ENCODE data around the gene EBI3. TPM values are rescaled to one million over a fixed set of nuclear protein-coding genes. Genes with fewer than 3 reads are reported as not detected.
"Not testable (repeated sequence)": the region's sequence is repeated elsewhere in the genome, so short reads cannot be mapped to it uniquely, and the experiment has no call there.

Gene EBI3
- polyA plus RNA-seq, 5 donors, result 0.40 to 1.3 (median 0.87) TPM

- no peak for DNase-seq
Observed at GRCh38 chr19:4278010-4278409, 48.7 kb downstream of the EBI3 start.

- no peak for DNase-seq
Observed at GRCh38 chr19:4278419-4279266, 49.3 kb downstream of the EBI3 start, which contains the start of gene SHD. Gene SHD (plus strand): TSS chr19:4279266. CDS start chr19:4280064, 798 bp downstream.

- no peak for DNase-seq
Observed at GRCh38 chr19:4279267-4279529, 49.9 kb downstream of the EBI3 start.

- DNase-seq, result no peak
Observed at GRCh38 chr19:4279530-4280422, 50.5 kb downstream of the EBI3 start.

DNA sequence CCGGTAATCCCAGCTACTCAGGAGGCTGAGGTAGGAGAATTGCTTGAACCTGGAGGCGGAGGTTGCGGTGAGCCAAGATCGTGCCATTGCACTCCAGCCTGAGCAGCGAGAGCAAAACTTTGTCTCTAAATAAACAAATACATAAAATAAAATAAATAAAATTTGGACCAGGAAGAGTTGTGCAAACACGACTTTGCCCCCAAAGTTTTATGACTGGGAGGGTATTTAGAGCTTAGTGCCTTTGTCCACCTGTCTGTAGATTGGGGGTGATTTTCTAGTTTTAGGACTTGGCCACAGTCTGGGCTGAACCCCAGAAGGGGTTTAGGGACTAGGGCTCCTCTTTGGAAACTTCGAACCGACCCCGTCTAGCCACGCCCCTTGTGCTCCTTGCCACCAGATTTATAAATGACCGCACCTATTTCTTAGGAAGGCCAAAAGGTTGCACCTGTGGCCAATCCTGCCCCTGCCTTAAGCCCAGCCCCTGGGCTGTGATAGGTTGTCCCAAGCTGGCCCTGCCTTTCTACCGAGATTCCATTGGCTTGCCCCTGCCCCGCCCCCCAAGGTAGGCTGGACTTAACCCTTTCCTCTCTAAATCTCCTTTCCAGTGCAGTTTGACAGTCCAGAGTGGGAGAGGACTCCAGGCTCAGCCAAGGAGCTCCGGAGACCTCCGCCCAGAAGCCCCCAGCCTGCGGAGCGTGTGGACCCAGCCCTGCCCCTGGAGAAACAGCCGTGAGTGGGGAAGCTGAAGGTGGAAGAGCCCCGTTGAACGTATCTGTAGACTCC is 55.0 kb downstream of the EBI3 start:
- no peak for DNase-seq

GRCh38 chr19:4284974-4285373 is 55.7 kb downstream of the EBI3 start:
- no peak for DNase-seq

- not testable (repeated sequence) for DNase-seq
Observed at GRCh38 chr19:4286141-4286540, 56.8 kb downstream of the EBI3 start.

Other genes with a start within 250 kb of the EBI3 start
- gene EEF2, start 244.1 kb upstream of the EBI3 start, polyA plus RNA-seq (ENCODE audit: insufficient read depth in 1 of 5, insufficient read length in 5 of 5, low replicate concordance in 1 of 5), result 1,000 to 10,000 TPM; 1,175 to 1,904 (median 1,537) TPM
- 10 to 100 TPM; 21.2 to 36.0 (median 28.3) TPM for gene PIAS4, start 221.8 kb upstream of the EBI3 start, polyA plus RNA-seq (ENCODE audit: insufficient read depth in 1 of 5, insufficient read length in 5 of 5, low replicate concordance in 1 of 5)
- gene ZBTB7A, start 162.6 kb upstream of the EBI3 start, polyA plus RNA-seq (ENCODE audit: insufficient read depth in 1 of 5, insufficient read length in 5 of 5, low replicate concordance in 1 of 5), result 10 to 100 TPM in 2 of 5 donors, 1 to 10 TPM in 3; 6.6 to 15.7 (median 9.3) TPM
- gene MAP2K2, start 105.4 kb upstream of the EBI3 start, polyA plus RNA-seq (ENCODE audit: insufficient read depth in 1 of 5, insufficient read length in 5 of 5, low replicate concordance in 1 of 5), result 100 to 1,000 TPM in 2 of 5 donors, 10 to 100 TPM in 3; 81.0 to 160 (median 98.8) TPM
- gene CREB3L3, start 75.9 kb upstream of the EBI3 start, polyA plus RNA-seq (ENCODE audit: insufficient read depth in 1 of 5, insufficient read length in 5 of 5, low replicate concordance in 1 of 5), result under 1 TPM in 1 of 5 donors, not detected in 4; 0.16 TPM
- 10 to 100 TPM; 15.5 to 29.9 (median 18.3) TPM for gene SIRT6, start 47.0 kb upstream of the EBI3 start, polyA plus RNA-seq (ENCODE audit: insufficient read depth in 1 of 5, insufficient read length in 5 of 5, low replicate concordance in 1 of 5)
- gene ANKRD24, start 46.8 kb upstream of the EBI3 start, polyA plus RNA-seq (ENCODE audit: insufficient read depth in 1 of 5, insufficient read length in 5 of 5, low replicate concordance in 1 of 5), result 1 to 10 TPM in 3 of 5 donors, under 1 TPM in 2; 0.73 to 3.1 (median 1.1) TPM
- 10 to 100 TPM; 14.4 to 23.7 (median 17.6) TPM for gene YJU2, start 17.6 kb downstream of the EBI3 start, polyA plus RNA-seq (ENCODE audit: insufficient read depth in 1 of 5, insufficient read length in 5 of 5, low replicate concordance in 1 of 5)
- gene SHD, start 49.7 kb downstream of the EBI3 start, polyA plus RNA-seq (ENCODE audit: insufficient read depth in 1 of 5, insufficient read length in 5 of 5, low replicate concordance in 1 of 5), result 1 to 10 TPM in 1 of 5 donors, under 1 TPM in 4; 0.23 to 6.4 (median 0.30) TPM
- under 1 TPM; 0.37 to 0.63 (median 0.43) TPM for gene TMIGD2, start 72.9 kb downstream of the EBI3 start, polyA plus RNA-seq (ENCODE audit: insufficient read depth in 1 of 5, insufficient read length in 5 of 5, low replicate concordance in 1 of 5)
- gene FSD1, start 75.1 kb downstream of the EBI3 start, polyA plus RNA-seq (ENCODE audit: insufficient read depth in 1 of 5, insufficient read length in 5 of 5, low replicate concordance in 1 of 5), result 1 to 10 TPM in 4 of 5 donors, under 1 TPM in 1; 0.94 to 2.3 (median 1.9) TPM
- 10 to 100 TPM; 29.1 to 40.3 (median 33.3) TPM for gene STAP2, start 109.3 kb downstream of the EBI3 start, polyA plus RNA-seq (ENCODE audit: insufficient read depth in 1 of 5, insufficient read length in 5 of 5, low replicate concordance in 1 of 5)
- gene MPND, start 114.0 kb downstream of the EBI3 start, polyA plus RNA-seq (ENCODE audit: insufficient read depth in 1 of 5, insufficient read length in 5 of 5, low replicate concordance in 1 of 5), result 10 to 100 TPM; 14.7 to 27.8 (median 20.8) TPM
- gene SH3GL1, start 171.0 kb downstream of the EBI3 start, polyA plus RNA-seq (ENCODE audit: insufficient read depth in 1 of 5, insufficient read length in 5 of 5, low replicate concordance in 1 of 5), result 100 to 1,000 TPM in 1 of 5 donors, 10 to 100 TPM in 4; 64.8 to 131 (median 87.4) TPM
- 10 to 100 TPM; 16.8 to 29.1 (median 24.7) TPM for gene CHAF1A, start 173.1 kb downstream of the EBI3 start, polyA plus RNA-seq (ENCODE audit: insufficient read depth in 1 of 5, insufficient read length in 5 of 5, low replicate concordance in 1 of 5)
- gene UBXN6, start 228.3 kb downstream of the EBI3 start, polyA plus RNA-seq (ENCODE audit: insufficient read depth in 1 of 5, insufficient read length in 5 of 5, low replicate concordance in 1 of 5), result 100 to 1,000 TPM in 1 of 5 donors, 10 to 100 TPM in 4; 68.2 to 133 (median 89.3) TPM
- 10 to 100 TPM; 59.1 to 97.0 (median 77.2) TPM for gene HDGFL2, start 242.8 kb downstream of the EBI3 start, polyA plus RNA-seq (ENCODE audit: insufficient read depth in 1 of 5, insufficient read length in 5 of 5, low replicate concordance in 1 of 5)

Measured in right lung (tissue), 5 donors.